Measurements from ENCODE around the gene TMEM82. TPM values are rescaled to one million over a fixed set of nuclear protein-coding genes. Genes with fewer than 3 reads are reported as not detected.

The TMEM82 gene
- polyA plus RNA-seq, 1 donor from 2014 or later: not detected

Other genes starting within 250 kb of the TMEM82 start
- gene CASP9, start 218.3 kb upstream of the TMEM82 start, polyA plus RNA-seq: 13.4 and 13.7 TPM in 2 replicates
- 10.9 and 16.7 TPM in 2 replicates for gene DNAJC16, start 215.7 kb upstream of the TMEM82 start, polyA plus RNA-seq
- gene AGMAT, start 157.4 kb upstream of the TMEM82 start, polyA plus RNA-seq: not detected in 2 replicates
- gene DDI2, start 125.0 kb upstream of the TMEM82 start, polyA plus RNA-seq: 3.8 and 4.9 TPM in 2 replicates
- 39.5 and 40.1 TPM in 2 replicates for gene PLEKHM2, start 58.2 kb upstream of the TMEM82 start, polyA plus RNA-seq
- 5.4 and 5.5 TPM in 2 replicates for gene SLC25A34, start 6.2 kb upstream of the TMEM82 start, polyA plus RNA-seq
- gene FBLIM1, start 16.3 kb downstream of the TMEM82 start, polyA plus RNA-seq: 24.9 and 25.4 TPM in 2 replicates
- gene UQCRHL, start 65.2 kb downstream of the TMEM82 start, polyA plus RNA-seq: 3.9 and 6.1 TPM in 2 replicates
- gene SPEN, start 105.2 kb downstream of the TMEM82 start, polyA plus RNA-seq: 7.1 and 11.3 TPM in 2 replicates
- gene ZBTB17, start 233.6 kb downstream of the TMEM82 start, polyA plus RNA-seq: 114 and 137 TPM in 2 replicates